Astrocyte (in vitro differentiated cells and primary cell): ENCODE data around the gene CDH26.

Source experiments
- EZH2 ChIP-seq: IDR thresholded peaks from 2 replicates; pipeline ENCODE4 v1.6.1; 2012; ENCODE audit warnings: mild to moderate bottlenecking, low read length, inconsistent platforms; ENCODE audit not compliant: insufficient read depth
- TF ChIP-seq, protein P1 (sequence below): IDR thresholded peaks from 2 replicates; pipeline ENCODE4 v1.5.1; 2011; ENCODE audit warnings: low read depth, mild to moderate bottlenecking, inconsistent platforms, low read length, moderate library complexity; ENCODE audit not compliant: insufficient read depth

DNA sequence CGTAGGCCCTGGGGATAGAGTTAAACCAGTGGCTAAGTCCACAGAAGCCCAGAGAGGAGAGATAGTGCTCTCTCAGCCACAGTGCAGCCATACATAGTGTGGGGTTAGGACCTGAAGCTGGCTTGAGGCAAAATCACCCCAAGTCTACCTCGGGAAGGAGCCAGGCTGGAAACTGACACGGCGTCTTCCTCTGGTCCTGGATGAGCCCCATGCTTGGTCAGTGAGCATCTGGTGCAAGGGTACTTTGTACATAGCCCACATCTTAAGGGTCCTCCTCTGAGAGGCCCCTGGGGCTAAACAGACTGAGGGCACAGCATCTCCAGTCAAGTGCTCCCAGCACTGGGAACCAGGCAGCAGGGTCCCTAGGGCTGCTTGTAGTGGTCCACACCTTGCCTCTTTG, 45.6 kb downstream of the CDH26 start:
- TF ChIP-seq, protein P1, sequence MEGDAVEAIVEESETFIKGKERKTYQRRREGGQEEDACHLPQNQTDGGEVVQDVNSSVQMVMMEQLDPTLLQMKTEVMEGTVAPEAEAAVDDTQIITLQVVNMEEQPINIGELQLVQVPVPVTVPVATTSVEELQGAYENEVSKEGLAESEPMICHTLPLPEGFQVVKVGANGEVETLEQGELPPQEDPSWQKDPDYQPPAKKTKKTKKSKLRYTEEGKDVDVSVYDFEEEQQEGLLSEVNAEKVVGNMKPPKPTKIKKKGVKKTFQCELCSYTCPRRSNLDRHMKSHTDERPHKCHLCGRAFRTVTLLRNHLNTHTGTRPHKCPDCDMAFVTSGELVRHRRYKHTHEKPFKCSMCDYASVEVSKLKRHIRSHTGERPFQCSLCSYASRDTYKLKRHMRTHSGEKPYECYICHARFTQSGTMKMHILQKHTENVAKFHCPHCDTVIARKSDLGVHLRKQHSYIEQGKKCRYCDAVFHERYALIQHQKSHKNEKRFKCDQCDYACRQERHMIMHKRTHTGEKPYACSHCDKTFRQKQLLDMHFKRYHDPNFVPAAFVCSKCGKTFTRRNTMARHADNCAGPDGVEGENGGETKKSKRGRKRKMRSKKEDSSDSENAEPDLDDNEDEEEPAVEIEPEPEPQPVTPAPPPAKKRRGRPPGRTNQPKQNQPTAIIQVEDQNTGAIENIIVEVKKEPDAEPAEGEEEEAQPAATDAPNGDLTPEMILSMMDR, result no peak
- no peak for TF ChIP-seq EZH2
